ENCODE data around the gene CBX7. TPM values are rescaled to one million over a fixed set of nuclear protein-coding genes. Genes with fewer than 3 reads are reported as not detected.

Gene CBX7
- total and polyA plus RNA-seq, 2 of the 8 experiments (the other 6 are each of a cell fraction or from before 2014, with no cell fraction given), result 6.9 to 8.7 TPM

DNA sequence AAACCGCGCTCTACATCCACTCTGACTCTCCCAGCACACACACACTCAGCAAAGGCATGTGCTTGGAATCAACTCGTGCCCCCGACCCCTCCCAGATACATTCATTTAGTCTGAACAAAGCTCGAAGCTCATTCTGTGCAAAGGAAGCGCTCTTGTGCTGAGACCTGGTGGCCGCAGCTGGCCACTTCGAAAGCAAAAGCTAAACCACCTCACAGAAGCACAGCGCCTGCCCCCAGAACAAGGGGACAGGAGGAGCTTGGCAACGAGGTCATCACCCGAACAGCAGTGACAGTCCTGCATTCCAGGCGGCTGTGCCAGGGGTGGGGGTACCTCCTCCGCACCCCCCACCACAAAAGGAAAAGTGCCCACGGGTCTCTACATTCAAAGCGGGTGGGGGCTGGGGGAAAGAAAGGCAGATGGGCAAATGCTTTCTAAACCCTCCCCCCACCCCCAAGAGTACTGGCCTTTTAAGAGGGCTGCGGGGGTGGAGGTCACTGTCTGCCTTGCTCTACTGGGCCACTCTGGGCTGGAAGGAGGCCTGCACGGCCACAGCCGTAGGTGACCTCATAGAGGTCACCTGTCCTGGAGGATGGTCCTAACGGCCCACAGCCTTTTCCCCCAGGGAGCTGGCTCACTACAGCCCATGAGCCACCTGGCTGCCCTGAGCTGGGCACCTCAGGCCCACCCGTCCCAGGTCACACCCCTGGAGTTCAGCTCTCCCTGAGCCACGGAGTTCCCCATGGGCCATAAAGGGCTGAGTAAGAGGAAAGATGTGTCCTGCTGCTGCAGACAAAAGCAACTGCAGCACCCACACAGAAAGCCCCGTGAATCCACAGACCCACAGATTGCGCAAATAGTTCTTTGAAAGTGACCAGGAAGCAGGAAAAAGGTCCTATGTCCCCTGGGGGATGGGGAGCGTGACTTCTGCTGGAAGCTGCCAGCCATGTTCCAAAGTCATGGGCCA, 21.3 kb downstream of the CBX7 start (continued):
- TF ChIP-seq CHD7 (IDR thresholded peaks at IDR 0.05; ENCODE audit: insufficient replicate concordance, low read length), result no peak
